Bronchial epithelial cell (primary cell): ENCODE measurements around the gene XKR7. TPM values are rescaled to one million over a fixed set of nuclear protein-coding genes. Genes with fewer than 3 reads are reported as not detected.

Experiments
- DNase-seq: peaks from one replicate; pipeline ENCODE4 v3.0.0-alpha.2; 2010; ENCODE audit warnings: low read depth
- FAIRE-seq: peaks from 2 replicates; lab custom pipeline; 2011; peaks lifted over from hg19 to GRCh38; lab: Jason Lieb, UNC
- H3K27me3 ChIP-seq: 2 replicates; pipeline ENCODE4 v1.5.1; 2011; ENCODE audit warnings: low read length; ENCODE audit not compliant: control insufficient read depth, insufficient read depth
- H3K36me3 ChIP-seq: 2 replicates; pipeline ENCODE4 v1.5.1; 2011; ENCODE audit warnings: low read length; ENCODE audit not compliant: control insufficient read depth, insufficient read depth
- H3K4me3 ChIP-seq: 2 replicates; pipeline ENCODE4 v1.5.1; 2011; ENCODE audit warnings: mild to moderate bottlenecking, low read depth, low read length, control low read depth
- total RNA-seq: library from RNA; depleted of rRNA; stranded (reverse); fragments of >200 nt; gene quantifications from 2 replicates; pipeline ENCODE4 v1.2.1, GENCODE V29; 2014
- TF ChIP-seq, protein P1 (sequence below): IDR thresholded peaks from 2 replicates; pipeline ENCODE4 v1.5.1; 2011; ENCODE audit warnings: mild to moderate bottlenecking, moderate library complexity, low read length, control low read depth, inconsistent platforms; ENCODE audit not compliant: insufficient read depth, severe bottlenecking

XKR7 gene
- total RNA-seq, 1 donor from 2014 or later = not detected

GRCh38 chr20:31954500-31954899, 13.5 kb upstream of the XKR7 start:
- DNase-seq = no peak
- Histone ChIP-seq H3K4me3 (no peak overlapping the region), H3K27me3 (peaks cover 2% of the 10 kb centered on the region), H3K36me3 (no peaks in the 10 kb centered on the region)
- no peak for FAIRE-seq
- TF ChIP-seq, protein P1, sequence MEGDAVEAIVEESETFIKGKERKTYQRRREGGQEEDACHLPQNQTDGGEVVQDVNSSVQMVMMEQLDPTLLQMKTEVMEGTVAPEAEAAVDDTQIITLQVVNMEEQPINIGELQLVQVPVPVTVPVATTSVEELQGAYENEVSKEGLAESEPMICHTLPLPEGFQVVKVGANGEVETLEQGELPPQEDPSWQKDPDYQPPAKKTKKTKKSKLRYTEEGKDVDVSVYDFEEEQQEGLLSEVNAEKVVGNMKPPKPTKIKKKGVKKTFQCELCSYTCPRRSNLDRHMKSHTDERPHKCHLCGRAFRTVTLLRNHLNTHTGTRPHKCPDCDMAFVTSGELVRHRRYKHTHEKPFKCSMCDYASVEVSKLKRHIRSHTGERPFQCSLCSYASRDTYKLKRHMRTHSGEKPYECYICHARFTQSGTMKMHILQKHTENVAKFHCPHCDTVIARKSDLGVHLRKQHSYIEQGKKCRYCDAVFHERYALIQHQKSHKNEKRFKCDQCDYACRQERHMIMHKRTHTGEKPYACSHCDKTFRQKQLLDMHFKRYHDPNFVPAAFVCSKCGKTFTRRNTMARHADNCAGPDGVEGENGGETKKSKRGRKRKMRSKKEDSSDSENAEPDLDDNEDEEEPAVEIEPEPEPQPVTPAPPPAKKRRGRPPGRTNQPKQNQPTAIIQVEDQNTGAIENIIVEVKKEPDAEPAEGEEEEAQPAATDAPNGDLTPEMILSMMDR = no peak

- TF ChIP-seq, protein P1 = no peak
- Histone ChIP-seq H3K27me3 (peaks cover 2% of the 10 kb centered on the region), H3K36me3 (no peaks in the 10 kb centered on the region), H3K4me3 (no peak overlapping the region)
- no peak for FAIRE-seq
- no peak for DNase-seq
These were observed 11.1 kb upstream of the XKR7 start for GRCh38 chr20:31956556-31957526.

DNA sequence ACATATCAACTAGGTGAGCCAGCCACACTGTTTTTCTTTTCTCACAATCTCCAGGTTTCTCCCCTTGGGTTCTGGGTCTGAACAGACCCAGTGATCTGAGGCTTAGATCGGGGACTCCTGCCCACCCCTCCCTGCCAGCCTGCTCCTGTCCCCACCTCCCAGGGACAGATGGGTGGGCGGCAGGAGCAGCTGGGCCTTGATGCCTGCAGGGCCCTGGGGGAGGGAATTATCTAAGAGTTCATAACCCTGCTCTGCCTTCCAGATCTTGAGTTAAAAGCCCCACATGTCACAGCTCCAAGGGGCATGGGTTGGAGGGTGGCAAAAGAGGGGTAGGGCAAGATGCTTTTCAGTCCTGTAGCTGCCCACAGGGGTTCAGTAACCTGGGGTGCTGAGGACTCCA, 5.2 kb upstream of the XKR7 start:
- Histone ChIP-seq H3K36me3 (no peaks in the 10 kb centered on the region), H3K27me3 (peaks cover 3% of the 10 kb centered on the region), H3K4me3 (no peak overlapping the region)
- TF ChIP-seq, protein P1 = no peak
- DNase-seq (no peak), FAIRE-seq (no peak)

- Histone ChIP-seq H3K27me3 (peaks cover 3% of the 10 kb centered on the region), H3K4me3 (no peak overlapping the region), H3K36me3 (no peaks in the 10 kb centered on the region)
- TF ChIP-seq, protein P1 = no peak
- FAIRE-seq = no peak
- DNase-seq = no peak
These were observed 4.1 kb upstream of the XKR7 start for GRCh38 chr20:31963889-31964288.

GRCh38 chr20:31966991-31967655, 828 bp upstream of the XKR7 start:
- Histone ChIP-seq H3K4me3 (no peak overlapping the region), H3K36me3 (no peaks in the 10 kb centered on the region), H3K27me3 (peaks cover 6% of the 10 kb centered on the region)
- DNase-seq (no peak), FAIRE-seq (no peak)
- TF ChIP-seq, protein P1 = no peak
